HepG2 (cell line): ENCODE results near the gene PMFBP1. TPM values are rescaled to one million over a fixed set of nuclear protein-coding genes. Genes with fewer than 3 reads are reported as not detected.

Source experiments
- ARNT ChIP-seq: fragments of 450-650 bp; IDR thresholded peaks from 2 replicates; pipeline ENCODE4 v1.6.1; 2017
- BRCA1 ChIP-seq: sonication (generic); formaldehyde crosslinking; IDR thresholded peaks from 2 replicates; pipeline ENCODE4 v1.4.0; 2020; ENCODE audit warnings: missing genetic modification reagents
- DPF2 ChIP-seq: sonication (generic); formaldehyde crosslinking; IDR thresholded peaks from 2 replicates; pipeline ENCODE4 v1.4.0; 2020; ENCODE audit warnings: mild to moderate bottlenecking, low read depth, missing genetic modification reagents, borderline replicate concordance
- FOXP1 ChIP-seq, 2 experiments: fragments of 450-650 bp in 1 of 2; IDR thresholded peaks; 2 replicates each; pipeline ENCODE4 v1.6.1; 2017 to 2018; ENCODE audit warnings: antibody characterized with exemption in 1 of 2
- HCFC1 ChIP-seq: fragments of 150-350 bp; IDR thresholded peaks from 2 replicates; pipeline ENCODE4 v1.6.1; 2014; ENCODE audit warnings: low read depth, low read length
- HOXD1 ChIP-seq: sonication (generic); formaldehyde crosslinking; IDR thresholded peaks from 2 replicates; pipeline ENCODE4 v1.5.0; 2020; ENCODE audit warnings: missing genetic modification reagents
- KAT8 ChIP-seq: IDR thresholded peaks from 2 replicates; pipeline ENCODE4 v1.6.1; 2016; ENCODE audit warnings: missing genetic modification reagents, missing compliant biosample characterization
- KDM6A ChIP-seq: IDR thresholded peaks from 2 replicates; pipeline ENCODE4 v1.6.1; 2016; ENCODE audit warnings: low read depth
- MEF2D ChIP-seq: sonication (generic); formaldehyde crosslinking; IDR thresholded peaks from 2 replicates; pipeline ENCODE4 v1.5.1; 2020; ENCODE audit warnings: mild to moderate bottlenecking, missing genetic modification reagents
- NR2F6 ChIP-seq, 2 experiments: IDR thresholded peaks; 2 replicates each; pipeline ENCODE4 v1.6.1; 2016; ENCODE audit warnings: antibody characterized with exemption in 1 of 2, mild to moderate bottlenecking in 1 of 2
- PBX3 ChIP-seq: sonication (generic); formaldehyde crosslinking; IDR thresholded peaks from 2 replicates; pipeline ENCODE4 v1.8.1; 2023; ENCODE audit warnings: missing genetic modification reagents, inconsistent platforms, borderline replicate concordance
- REPIN1 ChIP-seq: sonication (generic); formaldehyde crosslinking; IDR thresholded peaks from 2 replicates; pipeline ENCODE4 v1.8.0; 2022; ENCODE audit warnings: missing genetic modification reagents, low read depth, mild to moderate bottlenecking, borderline replicate concordance
- SMARCC2 ChIP-seq: fragments of 450-650 bp; IDR thresholded peaks from 2 replicates; pipeline ENCODE4 v1.6.1; 2017; ENCODE audit warnings: antibody characterized with exemption, mild to moderate bottlenecking
- SP5 ChIP-seq: IDR thresholded peaks from 2 replicates; pipeline ENCODE4 v1.6.1; 2016; ENCODE audit warnings: low read depth, borderline replicate concordance
- TEAD3 ChIP-seq: optimal IDR thresholded peaks from 2 replicates; pipeline ENCODE3; 2016; ENCODE audit warnings: borderline replicate concordance
- TFE3 ChIP-seq: IDR thresholded peaks from 2 replicates; pipeline ENCODE4 v1.6.1; 2016
- ZBTB33 ChIP-seq: sonication (generic); formaldehyde crosslinking; IDR thresholded peaks from 2 replicates; pipeline ENCODE4 v1.4.0; 2020; ENCODE audit warnings: missing genetic modification reagents
- ZMYM3 ChIP-seq: sonication (generic); formaldehyde crosslinking; IDR thresholded peaks from 2 replicates; pipeline ENCODE4 v1.5.1; 2020; ENCODE audit warnings: mild to moderate bottlenecking, missing genetic modification reagents
- ZNF160 ChIP-seq: sonication (generic); formaldehyde crosslinking; IDR thresholded peaks from 2 replicates; pipeline ENCODE4 v1.8.0; 2022; ENCODE audit warnings: mild to moderate bottlenecking, inconsistent platforms, missing genetic modification reagents
- ZNF446 ChIP-seq: sonication (generic); formaldehyde crosslinking; IDR thresholded peaks from 2 replicates; pipeline ENCODE4 v1.5.0; 2020; ENCODE audit warnings: mild to moderate bottlenecking, missing genetic modification reagents
- ZNF563 ChIP-seq: sonication (generic); formaldehyde crosslinking; IDR thresholded peaks from 2 replicates; pipeline ENCODE4 v1.8.0; 2022; ENCODE audit warnings: mild to moderate bottlenecking, moderate library complexity, missing genetic modification reagents
- ZNF605 ChIP-seq: sonication (generic); formaldehyde crosslinking; IDR thresholded peaks from 2 replicates; pipeline ENCODE4 v1.8.0; 2022; ENCODE audit warnings: mild to moderate bottlenecking, missing genetic modification reagents
- ZNF772 ChIP-seq: sonication (generic); formaldehyde crosslinking; IDR thresholded peaks from 2 replicates; pipeline ENCODE4 v1.5.0; 2020; ENCODE audit warnings: mild to moderate bottlenecking, missing genetic modification reagents
- polyA plus RNA-seq, 8 experiments: library from polyadenylated mRNA; depleted of rRNA in 3 of 8; stranded (reverse) in 7 of 8; unstranded in 1 of 8; fragments of >200 nt; fragmentation: Illumina TruSeq in 4 of 8; extraction: Trizol in 4 of 8; gene quantifications; 2 replicates each; pipeline versions ENCODE4 v1.2.1 to v1.2.3, GENCODE V29; 2011 to 2016; ENCODE audit warnings: low read depth in 4 of 8, missing spikeins in 1 of 8, mixed read lengths in 1 of 8; ENCODE audit not compliant: insufficient read depth in 1 of 8
- total RNA-seq, 5 experiments: library from RNA; depleted of rRNA; stranded (reverse); fragments of >200 nt; fragmentation: Illumina TruSeq; extraction: Trizol; gene quantifications; 2 replicates each; pipeline ENCODE4 v1.2.3, GENCODE V29; 2016; ENCODE audit warnings: low read depth in 1 of 5
- TF ChIP-seq, protein P1 (sequence below): sonication (generic); formaldehyde crosslinking; IDR thresholded peaks from 2 replicates; pipeline ENCODE4 v1.5.0; 2020; ENCODE audit warnings: missing genetic modification reagents
- TF ChIP-seq, protein P2 (sequence below): IDR thresholded peaks from 2 replicates; pipeline ENCODE4 v1.6.1; 2016; ENCODE audit warnings: missing compliant biosample characterization, missing genetic modification reagents, borderline replicate concordance

PMFBP1 gene
- total and polyA plus RNA-seq, 2 of the 13 experiments (the other 11 are each of a cell fraction or from before 2014, with no cell fraction given), result 1.9 to 3.8 TPM

DNA sequence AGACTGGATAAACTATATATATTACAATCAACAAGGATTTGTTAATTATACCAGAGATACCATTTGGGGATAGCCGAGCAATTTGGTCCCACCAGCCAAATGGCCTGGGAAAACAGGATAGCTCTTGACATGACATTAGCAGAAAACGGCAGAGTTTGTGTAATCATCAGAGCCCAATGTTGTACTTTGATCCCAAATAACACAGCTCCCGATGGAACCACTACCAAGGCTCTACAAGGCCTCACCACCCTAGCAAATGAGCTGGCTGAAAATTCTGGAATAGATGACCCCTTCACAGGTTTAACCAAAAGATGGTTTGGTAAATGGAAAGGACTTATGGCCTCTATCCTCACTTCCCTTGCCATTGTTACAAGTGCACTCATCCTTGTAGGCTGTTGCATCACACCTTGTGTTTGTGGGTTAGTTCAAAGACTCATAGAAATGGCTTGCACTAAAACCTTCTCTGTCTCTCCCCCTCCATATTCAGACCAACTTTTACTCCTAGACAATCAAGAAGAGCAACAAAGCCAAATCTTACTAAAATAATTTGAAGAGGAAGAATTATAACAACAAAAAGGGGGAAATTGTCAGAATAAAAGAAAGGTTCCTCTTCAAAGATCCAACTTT is 88.1 kb downstream of the PMFBP1 start (continued):
- TF ChIP-seq TFE3 (CRISPR knock-in tag), result no peak
- no peak for TF ChIP-seq KAT8 (CRISPR knock-in tag)
- TF ChIP-seq REPIN1 (CRISPR knock-in tag), result 0 out of 2 replicates have a peak, but pooled peaks have one; percentile 16
- TF ChIP-seq ZNF446 (CRISPR knock-in tag), result no peak
- no peak for TF ChIP-seq HOXD1
- no peak for TF ChIP-seq FOXP1 (IDR thresholded peaks at IDR 0.05)
- TF ChIP-seq FOXP1 (CRISPR knock-in tag; IDR thresholded peaks at IDR 0.05), result no peak; the same call in 1 of the 2 replicates
- TF ChIP-seq, protein P1, sequence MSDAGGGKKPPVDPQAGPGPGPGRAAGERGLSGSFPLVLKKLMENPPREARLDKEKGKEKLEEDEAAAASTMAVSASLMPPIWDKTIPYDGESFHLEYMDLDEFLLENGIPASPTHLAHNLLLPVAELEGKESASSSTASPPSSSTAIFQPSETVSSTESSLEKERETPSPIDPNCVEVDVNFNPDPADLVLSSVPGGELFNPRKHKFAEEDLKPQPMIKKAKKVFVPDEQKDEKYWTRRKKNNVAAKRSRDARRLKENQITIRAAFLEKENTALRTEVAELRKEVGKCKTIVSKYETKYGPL (CRISPR knock-in tag), result no peak
- TF ChIP-seq ZNF605, result no peak
- no peak for TF ChIP-seq ZNF160 (CRISPR knock-in tag)
- no peak for TF ChIP-seq BRCA1
- TF ChIP-seq HCFC1, result no peak
- no peak for TF ChIP-seq ZMYM3
- peak; percentile 45; the same call in 1 of the 2 replicates for TF ChIP-seq NR2F6 (IDR thresholded peaks at IDR 0.05)
- no peak; the same call in 1 of the 2 replicates for TF ChIP-seq NR2F6 (CRISPR knock-in tag; IDR thresholded peaks at IDR 0.05)
- no peak for TF ChIP-seq MEF2D (CRISPR knock-in tag)
- no peak for TF ChIP-seq KDM6A
- TF ChIP-seq SMARCC2, result no peak
- no peak for TF ChIP-seq PBX3 (CRISPR knock-in tag)
- no peak for TF ChIP-seq ZNF563 (CRISPR knock-in tag)
- no peak for TF ChIP-seq DPF2 (CRISPR knock-in tag)
- TF ChIP-seq, protein P2, sequence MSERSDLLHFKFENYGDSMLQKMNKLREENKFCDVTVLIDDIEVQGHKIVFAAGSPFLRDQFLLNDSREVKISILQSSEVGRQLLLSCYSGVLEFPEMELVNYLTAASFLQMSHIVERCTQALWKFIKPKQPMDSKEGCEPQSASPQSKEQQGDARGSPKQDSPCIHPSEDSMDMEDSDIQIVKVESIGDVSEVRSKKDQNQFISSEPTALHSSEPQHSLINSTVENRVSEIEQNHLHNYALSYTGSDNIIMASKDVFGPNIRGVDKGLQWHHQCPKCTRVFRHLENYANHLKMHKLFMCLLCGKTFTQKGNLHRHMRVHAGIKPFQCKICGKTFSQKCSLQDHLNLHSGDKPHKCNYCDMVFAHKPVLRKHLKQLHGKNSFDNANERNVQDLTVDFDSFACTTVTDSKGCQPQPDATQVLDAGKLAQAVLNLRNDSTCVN (CRISPR knock-in tag), result no peak
- TF ChIP-seq ARNT, result no peak
- TF ChIP-seq TEAD3 (CRISPR knock-in tag), result peak; percentile 30
- TF ChIP-seq ZNF772, result no peak
- no peak for TF ChIP-seq SP5
- TF ChIP-seq ZBTB33 (CRISPR knock-in tag), result no peak
